ENCODE measurements around the gene GPR161. TPM values are rescaled to one million over a fixed set of nuclear protein-coding genes. Genes with fewer than 3 reads are reported as not detected.
A peak's percentile ranks its signal among the peaks of the same experiment; 100 is the strongest.

Gene GPR161
- total RNA-seq, 1 donor from 2014 or later = 40.9 TPM

DNA sequence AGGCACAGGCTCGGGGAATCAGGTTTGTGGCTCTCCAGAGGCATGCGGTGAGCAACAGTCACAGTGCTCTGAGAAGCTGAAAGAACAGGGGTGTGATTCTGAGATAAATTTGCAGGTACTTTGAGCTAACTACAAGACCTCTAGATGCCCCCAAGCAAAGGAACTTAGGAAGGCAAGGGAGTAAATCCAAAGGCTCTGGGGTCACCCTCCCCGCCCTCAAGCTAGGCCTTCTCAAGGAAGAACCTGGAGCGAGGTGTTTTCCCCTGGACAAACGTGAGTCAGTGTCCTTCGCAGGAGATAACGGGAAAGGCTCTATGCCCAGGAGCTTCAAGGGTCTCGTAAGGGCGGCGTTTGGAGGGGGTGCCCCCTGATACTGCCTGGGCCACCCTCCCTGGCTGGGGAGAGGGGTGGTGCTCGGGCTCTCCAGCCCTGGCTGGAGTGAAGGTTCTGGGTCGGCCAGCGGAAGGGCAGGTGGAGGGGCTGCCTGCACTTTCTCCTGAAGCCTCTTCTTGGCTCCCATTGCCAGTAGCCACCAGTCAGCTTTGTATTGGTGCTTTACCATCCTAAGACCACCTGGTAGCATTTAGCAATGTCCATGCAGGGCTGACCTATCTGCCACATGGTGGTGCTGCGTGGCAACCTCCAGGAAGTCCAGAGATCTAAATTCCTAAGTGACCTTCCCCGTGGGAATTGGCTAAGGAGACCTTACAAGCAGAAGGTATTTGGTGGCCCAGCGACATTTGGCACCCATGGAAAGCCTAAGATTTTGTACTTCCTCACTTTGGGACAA lies 44.0 kb downstream of the GPR161 start:
- H3K27me3 Mint-ChIP-seq (ENCODE audit: unreplicated experiment) = peaks cover 6% of the 10 kb centered on the region
- peaks cover 4% of the 10 kb centered on the region for H3K4me1 Mint-ChIP-seq (ENCODE audit: unreplicated experiment)
- H3K9me3 Mint-ChIP-seq (ENCODE audit: unreplicated experiment) = no peaks in the 10 kb centered on the region
- TF ChIP-seq, protein P1, sequence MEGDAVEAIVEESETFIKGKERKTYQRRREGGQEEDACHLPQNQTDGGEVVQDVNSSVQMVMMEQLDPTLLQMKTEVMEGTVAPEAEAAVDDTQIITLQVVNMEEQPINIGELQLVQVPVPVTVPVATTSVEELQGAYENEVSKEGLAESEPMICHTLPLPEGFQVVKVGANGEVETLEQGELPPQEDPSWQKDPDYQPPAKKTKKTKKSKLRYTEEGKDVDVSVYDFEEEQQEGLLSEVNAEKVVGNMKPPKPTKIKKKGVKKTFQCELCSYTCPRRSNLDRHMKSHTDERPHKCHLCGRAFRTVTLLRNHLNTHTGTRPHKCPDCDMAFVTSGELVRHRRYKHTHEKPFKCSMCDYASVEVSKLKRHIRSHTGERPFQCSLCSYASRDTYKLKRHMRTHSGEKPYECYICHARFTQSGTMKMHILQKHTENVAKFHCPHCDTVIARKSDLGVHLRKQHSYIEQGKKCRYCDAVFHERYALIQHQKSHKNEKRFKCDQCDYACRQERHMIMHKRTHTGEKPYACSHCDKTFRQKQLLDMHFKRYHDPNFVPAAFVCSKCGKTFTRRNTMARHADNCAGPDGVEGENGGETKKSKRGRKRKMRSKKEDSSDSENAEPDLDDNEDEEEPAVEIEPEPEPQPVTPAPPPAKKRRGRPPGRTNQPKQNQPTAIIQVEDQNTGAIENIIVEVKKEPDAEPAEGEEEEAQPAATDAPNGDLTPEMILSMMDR (IDR thresholded peaks at IDR 0.05; ENCODE audit: unreplicated experiment) = no peak
- H3K27ac Mint-ChIP-seq (ENCODE audit: unreplicated experiment) = no peak overlapping the region
- H3K36me3 Mint-ChIP-seq (ENCODE audit: low read depth, unreplicated experiment) = peaks cover 47% of the 10 kb centered on the region
- no peak for DNase-seq (ENCODE audit: low spot score)
- H3K4me3 Mint-ChIP-seq (ENCODE audit: unreplicated experiment) = no peak overlapping the region

DNA sequence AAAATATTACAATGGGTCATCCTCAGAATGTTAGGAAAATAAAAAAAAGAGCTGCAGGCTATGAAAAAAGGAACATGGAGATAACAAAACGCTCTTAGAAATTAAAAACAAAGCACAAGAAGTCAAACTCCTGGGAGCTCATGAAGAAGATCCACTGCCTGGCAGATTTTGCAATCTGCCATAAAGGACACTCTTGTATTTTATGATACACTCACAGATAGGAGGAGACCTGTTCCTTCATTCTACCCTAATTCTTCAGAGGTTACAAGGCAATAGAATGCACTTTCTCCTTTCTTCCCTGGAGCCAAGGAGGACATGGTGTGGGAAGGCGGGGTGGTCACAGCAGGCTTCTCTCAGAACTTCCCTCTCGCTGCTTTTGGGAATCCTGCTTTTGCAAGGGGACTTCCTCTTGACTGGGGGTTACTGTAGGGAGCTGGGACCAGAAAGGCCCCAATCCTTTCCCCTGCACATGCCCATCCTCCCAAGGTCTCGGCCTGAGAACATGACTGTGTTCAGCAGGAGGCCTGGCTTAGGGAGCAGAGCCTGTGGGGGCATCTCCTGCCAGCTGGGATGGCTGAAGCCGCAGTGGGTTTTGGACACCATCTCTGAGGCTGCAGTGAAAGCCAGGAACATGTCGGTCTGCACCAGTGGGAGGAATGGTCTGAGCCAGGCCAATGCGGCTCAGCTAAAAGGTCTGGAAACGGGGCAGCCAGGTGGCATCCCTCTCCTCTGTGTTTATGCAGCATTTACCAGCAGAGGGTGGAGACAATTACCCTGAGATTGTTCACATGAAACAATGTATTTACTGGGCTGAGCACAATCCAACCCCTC lies 44.8 kb downstream of the GPR161 start:
- Mint-ChIP-seq H3K27ac (ENCODE audit: unreplicated experiment) (no peak overlapping the region), H3K27me3 (ENCODE audit: unreplicated experiment) (peaks cover 6% of the 10 kb centered on the region), H3K4me3 (ENCODE audit: unreplicated experiment) (no peak overlapping the region), H3K36me3 (ENCODE audit: low read depth, unreplicated experiment) (peaks cover 46% of the 10 kb centered on the region), H3K4me1 (ENCODE audit: unreplicated experiment) (peaks cover 4% of the 10 kb centered on the region), H3K9me3 (ENCODE audit: unreplicated experiment) (no peaks in the 10 kb centered on the region)
- TF ChIP-seq, protein P1 (IDR thresholded peaks at IDR 0.05; ENCODE audit: unreplicated experiment) = no peak
- no peak for DNase-seq (ENCODE audit: low spot score)

DNA sequence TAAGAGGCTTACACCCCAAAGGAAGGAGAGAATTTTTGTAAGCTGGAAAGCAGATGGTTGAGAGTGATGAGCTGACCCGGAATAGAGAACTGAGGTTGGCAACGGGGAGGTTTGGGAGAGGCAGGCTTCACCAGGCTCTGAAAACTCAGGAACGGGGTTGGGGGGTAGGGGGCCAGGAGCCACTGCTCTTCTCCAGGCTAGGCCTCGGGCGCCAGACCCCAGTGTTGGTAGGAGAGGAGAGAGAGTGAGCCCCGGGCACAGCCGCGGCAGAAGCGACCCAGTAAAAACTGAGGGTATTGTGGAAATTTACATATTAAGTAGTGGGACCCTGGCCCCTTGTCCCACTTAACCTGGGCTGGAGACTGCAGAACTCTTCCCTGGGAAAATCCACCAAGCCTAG lies 45.7 kb downstream of the GPR161 start:
- H3K4me1 Mint-ChIP-seq (ENCODE audit: unreplicated experiment) = peaks cover 4% of the 10 kb centered on the region
- DNase-seq (ENCODE audit: low spot score) = no peak
- peak overlapping the region; percentile 50 for H3K27ac Mint-ChIP-seq (ENCODE audit: unreplicated experiment)
- H3K4me3 Mint-ChIP-seq (ENCODE audit: unreplicated experiment) = peak overlapping the region; percentile 35
- H3K27me3 Mint-ChIP-seq (ENCODE audit: unreplicated experiment) = peaks cover 6% of the 10 kb centered on the region
- peaks cover 41% of the 10 kb centered on the region for H3K36me3 Mint-ChIP-seq (ENCODE audit: low read depth, unreplicated experiment)
- TF ChIP-seq, protein P1 (IDR thresholded peaks at IDR 0.05; ENCODE audit: unreplicated experiment) = no peak
- no peaks in the 10 kb centered on the region for H3K9me3 Mint-ChIP-seq (ENCODE audit: unreplicated experiment)

DNA sequence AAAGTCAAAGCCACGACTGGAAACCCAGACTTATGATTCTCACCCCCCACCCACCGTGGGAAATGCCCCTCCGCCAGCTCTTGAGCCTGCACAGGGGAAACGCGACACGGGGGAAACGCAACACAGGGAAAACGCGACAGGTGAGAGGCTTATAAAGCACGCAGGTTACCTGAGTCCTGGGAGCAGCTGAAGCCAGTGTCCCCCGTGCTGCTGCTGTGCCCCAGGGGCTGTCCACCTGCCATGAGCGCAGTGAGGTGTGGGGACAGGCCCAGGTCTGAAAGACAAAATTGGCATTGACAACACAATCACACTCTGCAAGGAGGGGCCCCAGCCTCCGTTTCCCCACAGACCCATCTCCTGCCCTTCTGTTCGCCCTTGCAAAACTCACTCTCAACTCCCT lies 46.3 kb downstream of the GPR161 start:
- TF ChIP-seq, protein P1 (IDR thresholded peaks at IDR 0.05; ENCODE audit: unreplicated experiment) = no peak
- Mint-ChIP-seq H3K9me3 (ENCODE audit: unreplicated experiment) (no peaks in the 10 kb centered on the region), H3K36me3 (ENCODE audit: low read depth, unreplicated experiment) (peaks cover 40% of the 10 kb centered on the region), H3K27me3 (ENCODE audit: unreplicated experiment) (peaks cover 5% of the 10 kb centered on the region), H3K4me3 (ENCODE audit: unreplicated experiment) (no peak overlapping the region), H3K4me1 (ENCODE audit: unreplicated experiment) (peaks cover 4% of the 10 kb centered on the region), H3K27ac (ENCODE audit: unreplicated experiment) (peak overlapping the region; percentile 50)
- no peak for DNase-seq (ENCODE audit: low spot score)

DNA sequence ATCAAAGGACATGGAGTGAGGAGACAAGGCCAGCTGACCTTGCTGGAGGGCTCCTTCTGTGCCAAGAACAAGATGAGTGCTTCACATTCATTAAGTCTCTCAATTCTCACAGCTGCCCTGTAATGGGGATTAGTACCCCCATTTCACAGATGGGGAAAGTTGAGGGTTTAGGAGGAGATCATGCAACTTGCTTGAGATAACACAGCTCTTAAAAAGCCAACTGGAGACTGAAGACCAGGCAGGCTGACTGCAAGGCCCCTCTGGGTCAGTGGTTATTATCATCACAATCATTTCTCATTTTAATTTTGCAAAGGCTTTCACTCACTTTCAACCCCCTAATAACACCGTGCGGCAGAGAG lies 46.8 kb downstream of the GPR161 start:
- Mint-ChIP-seq H3K36me3 (ENCODE audit: low read depth, unreplicated experiment) (peaks cover 38% of the 10 kb centered on the region), H3K4me3 (ENCODE audit: unreplicated experiment) (peak overlapping the region; percentile 42), H3K27ac (ENCODE audit: unreplicated experiment) (peak overlapping the region; percentile 30), H3K4me1 (ENCODE audit: unreplicated experiment) (peaks cover 4% of the 10 kb centered on the region), H3K9me3 (ENCODE audit: unreplicated experiment) (no peaks in the 10 kb centered on the region), H3K27me3 (ENCODE audit: unreplicated experiment) (peaks cover 4% of the 10 kb centered on the region)
- TF ChIP-seq, protein P1 (IDR thresholded peaks at IDR 0.05; ENCODE audit: unreplicated experiment) = no peak
- DNase-seq (ENCODE audit: low spot score) = no peak

All from endothelial cell (in vitro differentiated cells).